Measurements from ENCODE around the gene DENND4A.

The DENND4A gene

GRCh38 chr15:65747265-65747664, 44.8 kb downstream of the DENND4A start:
- no peak overlapping the region for H3K4me2 ChIP-seq (ENCODE audit: low read length)
- no peaks in the 10 kb centered on the region for H4K20me1 ChIP-seq (ENCODE audit: control insufficient read depth, insufficient read depth, low read depth, low read length)
- no peaks in the 10 kb centered on the region for H3K27me3 ChIP-seq (ENCODE audit: control insufficient read depth, low read length)
- H3F3A ChIP-seq (ENCODE audit: control insufficient read depth, insufficient read depth): peaks cover 16% of the 10 kb centered on the region
- peaks cover 28% of the 10 kb centered on the region for H3K79me2 ChIP-seq (ENCODE audit: control insufficient read depth, low read length)
- TF ChIP-seq CTCF (IDR thresholded peaks at IDR 0.05; ENCODE audit: low read depth, low read length, poor library complexity, severe bottlenecking) (no peak), EZH2phosphoT487 (IDR thresholded peaks at IDR 0.05; ENCODE audit: borderline replicate concordance, low read length) (no peak)
- peaks cover 51% of the 10 kb centered on the region for H3K36me3 ChIP-seq (ENCODE audit: control insufficient read depth, low read length)
- H3K4me3 ChIP-seq (ENCODE audit: low read length): no peak overlapping the region
- no peak overlapping the region for H3K27ac ChIP-seq (ENCODE audit: low read depth, low read length)
- no peaks in the 10 kb centered on the region for H3K9me2 ChIP-seq (replicated peaks; ENCODE audit: control insufficient read depth, low read length)
- no peaks in the 10 kb centered on the region for H3K9me3 ChIP-seq (ENCODE audit: control insufficient read depth, insufficient read depth, low read length)
- H3K4me1 ChIP-seq (ENCODE audit: control insufficient read depth, low read length): peaks cover 7% of the 10 kb centered on the region

GRCh38 chr15:65743637-65744252, 48.3 kb downstream of the DENND4A start:
- Histone ChIP-seq H3K4me1 (ENCODE audit: control insufficient read depth, low read length) (no peaks in the 10 kb centered on the region), H3K79me2 (ENCODE audit: control insufficient read depth, low read length) (peaks cover 11% of the 10 kb centered on the region), H3K9me2 (replicated peaks; ENCODE audit: control insufficient read depth, low read length) (no peaks in the 10 kb centered on the region), H3K27me3 (ENCODE audit: control insufficient read depth, low read length) (no peaks in the 10 kb centered on the region), H3K36me3 (ENCODE audit: control insufficient read depth, low read length) (peaks cover 55% of the 10 kb centered on the region), H3K9me3 (ENCODE audit: control insufficient read depth, insufficient read depth, low read length) (no peaks in the 10 kb centered on the region), H3K27ac (ENCODE audit: low read depth, low read length) (no peak overlapping the region), H3K4me2 (ENCODE audit: low read length) (no peak overlapping the region), H3F3A (ENCODE audit: control insufficient read depth, insufficient read depth) (peaks cover 8% of the 10 kb centered on the region; the same call in 1 of the 2 replicates), H4K20me1 (ENCODE audit: control insufficient read depth, insufficient read depth, low read depth, low read length) (no peaks in the 10 kb centered on the region), H3K4me3 (ENCODE audit: low read length) (no peak overlapping the region)
- no peak for TF ChIP-seq CTCF (IDR thresholded peaks at IDR 0.05; ENCODE audit: low read depth, low read length, poor library complexity, severe bottlenecking)
- TF ChIP-seq EZH2phosphoT487 (IDR thresholded peaks at IDR 0.05; ENCODE audit: borderline replicate concordance, low read length): no peak

GRCh38 chr15:65740148-65740547, 51.9 kb downstream of the DENND4A start:
- Histone ChIP-seq H3F3A (ENCODE audit: control insufficient read depth, insufficient read depth) (no peaks in the 10 kb centered on the region), H3K36me3 (ENCODE audit: control insufficient read depth, low read length) (peaks cover 82% of the 10 kb centered on the region), H3K4me2 (ENCODE audit: low read length) (no peak overlapping the region), H3K27ac (ENCODE audit: low read depth, low read length) (no peak overlapping the region), H4K20me1 (ENCODE audit: control insufficient read depth, insufficient read depth, low read depth, low read length) (no peaks in the 10 kb centered on the region), H3K9me2 (replicated peaks; ENCODE audit: control insufficient read depth, low read length) (no peaks in the 10 kb centered on the region), H3K27me3 (ENCODE audit: control insufficient read depth, low read length) (no peaks in the 10 kb centered on the region), H3K9me3 (ENCODE audit: control insufficient read depth, insufficient read depth, low read length) (no peaks in the 10 kb centered on the region), H3K4me3 (ENCODE audit: low read length) (no peak overlapping the region), H3K4me1 (ENCODE audit: control insufficient read depth, low read length) (no peaks in the 10 kb centered on the region), H3K79me2 (ENCODE audit: control insufficient read depth, low read length) (peaks cover 5% of the 10 kb centered on the region; the same call in 1 of the 2 replicates)
- TF ChIP-seq CTCF (IDR thresholded peaks at IDR 0.05; ENCODE audit: low read depth, low read length, poor library complexity, severe bottlenecking) (no peak), EZH2phosphoT487 (IDR thresholded peaks at IDR 0.05; ENCODE audit: borderline replicate concordance, low read length) (no peak)
